ENCODE measurements around the gene FMNL2.

- no peak for TF ChIP-seq CTCF (IDR thresholded peaks at IDR 0.05; ENCODE audit: insufficient read depth, low read length, poor library complexity, severe bottlenecking)
- no peak for TF ChIP-seq EZH2phosphoT487 (conservative IDR thresholded peaks at IDR 0.05; ENCODE audit: low read length)
These were observed 41.4 kb downstream of the FMNL2 start for GRCh38 chr2:152376385-152376784.

Measured in SU-DHL-6 (cell line).